Measurements from ENCODE around the gene FBXO31. TPM values are rescaled to one million over a fixed set of nuclear protein-coding genes. Genes with fewer than 3 reads are reported as not detected.

FBXO31 gene
- total RNA-seq, 2 donors from 2014 or later, result 50.4 to 58.5 TPM

GRCh38 chr16:87309620-87310525 lies 73.7 kb downstream of the FBXO31 start:
- intact Hi-C loops (cut with DNase I), result loop anchor here in 1 of 2 donors (10.0 kb wide), 1 partner anchor 235 kb away; no protein-coding TSS in a partner anchor
- peak; percentile 47 for DNase-seq (ENCODE audit: low spot score)

GRCh38 chr16:87308826-87309225 lies 74.8 kb downstream of the FBXO31 start:
- no peak for DNase-seq (ENCODE audit: low spot score)
- intact Hi-C loops (cut with DNase I), result no loop called here

- intact Hi-C loops (cut with DNase I), result no loop called here
- no peak for DNase-seq (ENCODE audit: low spot score)
Measured at GRCh38 chr16:87306516-87306915, 77.1 kb downstream of the FBXO31 start.

DNA sequence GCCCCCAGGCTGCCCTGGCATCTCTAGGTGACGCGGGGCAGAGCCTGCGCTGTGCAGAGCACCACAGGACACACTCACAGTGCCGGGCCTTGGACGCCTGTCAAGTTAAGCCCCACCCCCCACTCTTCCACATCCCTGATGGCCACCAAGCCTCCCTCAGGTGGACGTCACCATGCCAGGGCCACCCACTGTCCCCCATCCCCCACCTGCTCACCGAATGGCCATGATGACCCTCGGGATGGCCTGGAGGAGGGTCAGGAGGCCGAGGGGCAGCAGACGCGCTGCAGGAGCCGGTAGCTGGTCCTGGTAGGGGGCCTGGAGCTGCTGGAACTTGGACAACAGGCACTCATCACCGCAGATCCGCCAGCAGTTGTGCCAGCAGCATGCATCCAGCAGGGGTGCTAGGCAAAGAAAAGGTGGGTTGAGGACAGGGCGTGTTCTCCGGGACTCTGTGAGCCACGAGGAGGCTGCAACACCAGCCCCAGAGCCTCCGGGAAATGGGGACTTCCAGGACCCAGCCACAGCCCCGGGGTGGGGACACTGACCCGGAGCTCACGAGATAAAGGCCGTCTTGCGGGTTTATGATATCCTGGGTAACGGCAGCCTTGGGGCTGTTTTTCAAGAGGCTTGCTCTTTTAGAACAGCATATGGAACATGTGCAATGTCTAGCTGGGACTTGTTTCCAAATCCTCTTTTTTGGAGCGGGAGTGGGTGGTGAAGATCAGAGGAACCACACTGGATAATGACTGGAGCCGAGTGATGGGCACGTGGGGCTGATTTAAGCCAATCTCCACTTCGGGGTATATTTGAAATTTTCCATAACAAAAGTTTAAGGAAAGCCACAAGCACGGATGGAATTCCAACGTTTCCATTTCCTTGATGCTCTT lies 77.8 kb downstream of the FBXO31 start:
- peak; percentile 77 for DNase-seq (ENCODE audit: low spot score)
- intact Hi-C loops (cut with DNase I), result no loop called here

- peak; percentile 58 for DNase-seq (ENCODE audit: low spot score)
- intact Hi-C loops (cut with DNase I), result no loop called here
Measured at GRCh38 chr16:87304951-87305350, 78.6 kb downstream of the FBXO31 start.

DNA sequence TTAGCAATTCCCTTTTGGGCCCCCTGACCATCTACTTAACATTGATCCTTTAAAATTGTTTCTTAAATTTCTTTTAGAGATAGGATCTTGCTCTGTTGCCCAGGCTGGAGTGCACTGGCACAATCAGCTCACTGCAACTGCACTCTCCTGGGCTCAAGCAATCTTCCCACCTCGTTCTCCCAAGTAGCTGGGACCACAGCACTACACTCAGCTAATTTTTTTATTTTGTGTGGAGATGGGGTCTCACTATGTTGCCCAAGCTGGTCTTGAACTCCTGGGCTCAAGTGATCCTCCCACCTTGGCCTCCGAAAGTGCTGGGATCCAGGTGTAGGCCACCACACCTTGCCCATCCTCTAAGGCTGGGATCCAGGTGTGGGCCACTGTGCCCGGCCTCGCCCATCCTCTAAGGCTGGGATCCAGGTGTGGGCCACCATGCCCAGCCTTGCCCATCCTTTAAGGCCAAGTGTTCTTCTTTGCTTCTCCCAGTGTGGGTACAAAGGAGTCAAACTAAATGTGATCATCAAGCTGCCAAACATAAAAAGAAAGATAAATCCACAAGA lies 79.5 kb downstream of the FBXO31 start:
- peak; percentile 42 for DNase-seq (ENCODE audit: low spot score)
- intact Hi-C loops (cut with DNase I), result no loop called here

GRCh38 chr16:87303431-87303930 lies 80.1 kb downstream of the FBXO31 start:
- DNase-seq (ENCODE audit: low spot score), result peak; percentile 72
- intact Hi-C loops (cut with DNase I), result no loop called here

DNA sequence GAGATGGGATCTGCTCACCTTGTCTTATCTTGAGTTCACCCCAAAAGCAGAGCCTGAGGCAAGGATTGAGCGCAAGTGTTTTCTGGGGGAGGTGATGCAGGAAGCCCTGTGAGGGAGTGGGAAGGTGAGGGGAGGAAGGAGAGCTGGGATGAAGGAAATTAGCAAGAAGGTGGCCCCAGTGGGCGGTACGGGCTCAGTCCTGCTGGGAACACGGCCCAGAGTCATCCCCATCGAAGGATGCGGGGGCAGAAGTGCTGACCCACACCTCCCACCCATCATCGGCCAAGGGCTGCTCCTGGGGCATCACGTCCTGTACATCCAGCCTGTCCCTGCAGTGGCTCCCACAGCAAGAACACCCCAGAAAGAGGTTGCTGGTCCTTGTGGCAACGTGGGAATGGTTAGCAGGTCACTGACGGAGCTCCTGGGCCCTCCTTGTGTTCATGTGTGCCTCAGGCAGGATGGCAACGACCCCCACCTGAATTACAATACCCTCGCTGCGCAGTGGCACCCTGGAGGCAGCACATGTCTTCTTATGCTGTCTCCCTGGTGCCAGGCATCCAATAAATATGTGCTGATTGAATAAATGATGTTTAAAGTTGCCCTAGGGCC lies 84.6 kb downstream of the FBXO31 start:
- DNase-seq (ENCODE audit: low spot score), result peak; percentile 65
- intact Hi-C loops (cut with DNase I), result no loop called here

- intact Hi-C loops (cut with DNase I), result no loop called here
Measured at GRCh38 chr16:87297918-87298631, 85.5 kb downstream of the FBXO31 start.

DNA sequence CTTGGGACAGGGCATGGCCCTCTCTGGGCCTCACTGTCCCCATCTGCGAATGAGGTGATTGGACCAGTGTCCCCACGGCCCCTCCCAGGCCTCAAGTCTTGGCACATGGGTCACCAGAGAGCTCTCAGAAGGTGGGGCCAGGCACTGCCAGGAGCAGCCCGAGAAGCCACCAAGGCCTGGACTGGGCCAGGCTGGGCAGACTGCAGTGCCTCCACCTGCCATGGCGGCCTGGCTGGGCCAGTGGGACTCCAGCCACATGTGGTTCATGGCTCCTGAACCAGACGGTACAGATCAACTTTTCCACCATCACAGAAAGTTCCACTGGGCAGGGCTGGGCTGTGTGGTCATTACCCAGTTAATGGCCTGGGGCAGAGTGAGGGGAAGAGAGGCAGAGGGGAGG lies 86.2 kb downstream of the FBXO31 start:
- intact Hi-C loops (cut with DNase I), result no loop called here

More at GRCh38 chr16:87297918-87298631, 85.5 kb downstream of the FBXO31 start:
- DNase-seq (ENCODE audit: low spot score), result peak; percentile 79

GRCh38 chr16:87295661-87296531 lies 87.7 kb downstream of the FBXO31 start:
- DNase-seq (ENCODE audit: low spot score), result peak; percentile 72
- intact Hi-C loops (cut with DNase I), result no loop called here

More for the DNA sequence above, 86.2 kb downstream of the FBXO31 start:
- DNase-seq (ENCODE audit: low spot score), result no peak

DNA sequence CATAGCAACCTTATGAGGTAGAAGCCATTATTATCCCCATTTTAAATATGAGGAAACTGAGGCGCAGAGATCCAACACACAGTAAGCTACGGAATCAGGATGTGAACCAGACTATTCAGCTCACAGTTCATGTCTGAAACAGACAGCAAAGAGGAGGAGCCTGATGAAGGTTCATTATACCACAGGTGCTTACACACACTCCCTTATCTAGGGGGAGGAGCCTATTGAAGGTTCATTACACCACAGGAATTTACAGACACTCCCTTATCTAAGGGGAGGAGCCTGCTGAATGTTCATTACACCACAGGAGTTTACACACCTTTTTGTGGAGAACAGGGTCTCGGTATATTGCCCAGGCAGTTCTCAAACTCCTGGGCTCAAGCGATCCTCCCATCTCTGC lies 88.3 kb downstream of the FBXO31 start:
- no peak for DNase-seq (ENCODE audit: low spot score)
- intact Hi-C loops (cut with DNase I), result no loop called here

DNA sequence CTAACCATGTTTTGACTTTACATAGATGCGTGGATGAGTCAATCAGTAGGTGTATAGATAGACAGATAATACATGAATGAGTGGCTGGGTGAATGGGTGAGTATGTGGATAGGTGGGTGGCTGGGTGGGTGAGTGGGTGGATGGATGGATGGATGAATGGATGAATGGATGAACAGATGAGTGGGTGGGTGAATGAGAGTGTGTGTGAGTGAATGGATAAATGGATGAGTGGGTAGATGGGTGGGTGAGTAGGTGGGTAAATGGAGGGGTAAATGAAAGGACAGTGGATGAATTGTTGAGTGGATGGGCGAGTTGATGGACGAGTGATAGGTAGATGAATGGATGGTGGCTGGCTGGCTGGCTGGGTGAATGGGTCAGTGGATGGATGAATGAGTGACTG lies 89.6 kb downstream of the FBXO31 start:
- no peak for DNase-seq (ENCODE audit: low spot score)
- intact Hi-C loops (cut with DNase I), result no loop called here

GRCh38 chr16:87291944-87292343 lies 91.6 kb downstream of the FBXO31 start:
- intact Hi-C loops (cut with DNase I), result no loop called here
- DNase-seq (ENCODE audit: low spot score), result peak; percentile 24

GRCh38 chr16:87288753-87289362 lies 94.7 kb downstream of the FBXO31 start:
- DNase-seq (ENCODE audit: low spot score), result no peak
- intact Hi-C loops (cut with DNase I), result no loop called here

GRCh38 chr16:87286839-87287626 lies 96.5 kb downstream of the FBXO31 start:
- intact Hi-C loops (cut with DNase I), result no loop called here
- no peak for DNase-seq (ENCODE audit: low spot score)

Measured in posterior vena cava (tissue), 2 donors.